GM23338 (cell line): ENCODE results near the gene CFH. TPM values are rescaled to one million over a fixed set of nuclear protein-coding genes. Genes with fewer than 3 reads are reported as not detected.
A peak's percentile ranks its signal among the peaks of the same experiment; 100 is the strongest.
"Not testable (repeated sequence)": the region's sequence is repeated elsewhere in the genome, so short reads cannot be mapped to it uniquely, and the experiment has no call there.

Experiments
- ATAC-seq: fragments of 200-7000 bp; cut with Tn5 transposase; 3 replicates; pipeline ENCODE4 v1.9.1; 2020
- DNase-seq: peaks from one replicate; pipeline ENCODE4 v3.0.0-alpha.2; 2015; ENCODE audit warnings: low spot score
- H2AFZ ChIP-seq: fragments of 200-600 bp; sonication (generic); 2 replicates; pipeline ENCODE4 v1.8.0; 2016; ENCODE audit warnings: antibody characterized with exemption, mild to moderate bottlenecking, moderate library complexity
- H3F3A ChIP-seq: fragments of 200-600 bp; sonication (generic); replicated peaks from 2 replicates; pipeline ENCODE4 v1.8.0; 2017; ENCODE audit warnings: antibody characterized with exemption, mixed run types, low read depth
- H3K27ac ChIP-seq: fragments of 200-600 bp; sonication (generic); 2 replicates; pipeline ENCODE4 v1.6.1; 2016; ENCODE audit warnings: low read depth
- H3K27me3 ChIP-seq: fragments of 200-600 bp; sonication (generic); 2 replicates; pipeline ENCODE4 v1.8.0; 2016; ENCODE audit warnings: mild to moderate bottlenecking, mixed run types, moderate library complexity; ENCODE audit not compliant: insufficient read depth
- H3K36me3 ChIP-seq: fragments of 200-600 bp; sonication (generic); 2 replicates; pipeline ENCODE4 v1.8.0; 2016; ENCODE audit warnings: mild to moderate bottlenecking; ENCODE audit not compliant: insufficient read depth
- H3K4me1 ChIP-seq: fragments of 200-600 bp; sonication (generic); 2 replicates; pipeline ENCODE4 v1.8.0; 2016; ENCODE audit warnings: mild to moderate bottlenecking, moderate library complexity; ENCODE audit not compliant: insufficient read depth
- H3K4me2 ChIP-seq: fragments of 200-600 bp; sonication (generic); 2 replicates; pipeline ENCODE4 v1.7.1; 2017; ENCODE audit warnings: mixed run types
- H3K4me3 ChIP-seq: fragments of 200-600 bp; sonication (generic); 2 replicates; pipeline ENCODE4 v1.6.1; 2016; ENCODE audit warnings: mixed run types
- H3K79me2 ChIP-seq: fragments of 200-600 bp; sonication (generic); replicated peaks from 2 replicates; pipeline ENCODE4 v1.8.0; 2017; ENCODE audit warnings: mild to moderate bottlenecking; ENCODE audit not compliant: insufficient read depth
- H3K9me2 ChIP-seq: fragments of 200-600 bp; sonication (generic); 2 replicates; pipeline ENCODE4 v1.8.0; 2017; ENCODE audit not compliant: insufficient read depth
- H4K20me1 ChIP-seq: fragments of 200-600 bp; sonication (generic); replicated peaks from 2 replicates; pipeline ENCODE4 v1.8.0; 2017; ENCODE audit warnings: mild to moderate bottlenecking; ENCODE audit not compliant: insufficient read depth
- H3K27ac Mint-ChIP-seq: 2 replicates; pipeline ENCODE4 v1.8.0; 2020; ENCODE audit warnings: inconsistent platforms, mild to moderate bottlenecking, moderate library complexity, mixed read lengths
- H3K27me3 Mint-ChIP-seq: 3 replicates; pipeline ENCODE4 v1.8.0; 2022; ENCODE audit warnings: low read depth, mild to moderate bottlenecking, moderate library complexity, mixed read lengths, inconsistent platforms; ENCODE audit not compliant: insufficient read depth, poor library complexity
- H3K36me3 Mint-ChIP-seq: 3 replicates; pipeline ENCODE4 v1.8.0; 2021; ENCODE audit warnings: low read depth, mild to moderate bottlenecking, inconsistent platforms, moderate library complexity, mixed read lengths
- H3K4me1 Mint-ChIP-seq: 3 replicates; pipeline ENCODE4 v1.8.0; 2020; ENCODE audit warnings: mild to moderate bottlenecking, inconsistent platforms, mixed read lengths
- H3K4me3 Mint-ChIP-seq: 3 replicates; pipeline ENCODE4 v1.8.0; 2021; ENCODE audit warnings: moderate library complexity, mild to moderate bottlenecking, inconsistent platforms, mixed read lengths
- H3K9me3 Mint-ChIP-seq: 3 replicates; pipeline ENCODE4 v1.8.0; 2020; ENCODE audit warnings: moderate library complexity, mild to moderate bottlenecking, inconsistent platforms, mixed read lengths
- CREB1 ChIP-seq: fragments of 250-450 bp; sonication (Bioruptor Pico); IDR thresholded peaks from 2 replicates; pipeline ENCODE4 v1.5.0; 2020; ENCODE audit warnings: low read depth, mild to moderate bottlenecking, moderate library complexity
- EZH2phosphoT487 ChIP-seq: fragments of 200-600 bp; sonication (generic); IDR thresholded peaks from one replicate; pipeline ENCODE4 v1.8.1; 2018; ENCODE audit warnings: antibody characterized with exemption; ENCODE audit not compliant: unreplicated experiment
- JUNB ChIP-seq: IDR thresholded peaks from one replicate; pipeline ENCODE4 v1.6.1; 2016; ENCODE audit warnings: antibody characterized with exemption; ENCODE audit not compliant: unreplicated experiment
- NANOG ChIP-seq: IDR thresholded peaks from 2 replicates; pipeline ENCODE4 v1.6.1; 2016; ENCODE audit warnings: antibody characterized with exemption, borderline replicate concordance
- STAT1 ChIP-seq: IDR thresholded peaks from one replicate; pipeline ENCODE4 v1.6.1; 2016; ENCODE audit warnings: antibody characterized with exemption; ENCODE audit not compliant: unreplicated experiment
- ZNF114 ChIP-seq: fragments of 250-450 bp; sonication (Bioruptor Pico); IDR thresholded peaks from 2 replicates; pipeline ENCODE4 v1.5.0; 2020; ENCODE audit warnings: mild to moderate bottlenecking, moderate library complexity
- ZNF331 ChIP-seq: fragments of 250-450 bp; sonication (Bioruptor Pico); IDR thresholded peaks from 2 replicates; pipeline ENCODE4 v1.5.0; 2020; ENCODE audit warnings: low read depth, mild to moderate bottlenecking, moderate library complexity
- polyA plus RNA-seq: library from polyadenylated mRNA; unstranded; fragments of >200 nt; fragmentation: Nextera tagmentation; extraction: Ambion mirVana; gene quantifications from 2 replicates; pipeline ENCODE4 v1.2.1, GENCODE V29; 2016
- total RNA-seq: library from RNA; depleted of rRNA; stranded (reverse); fragments of >200 nt; shearing (Covaris generic); gene quantifications from 2 replicates; pipeline ENCODE4 v1.2.3, GENCODE V29; 2014
- TF ChIP-seq, protein P1 (sequence below): IDR thresholded peaks from one replicate; pipeline ENCODE4 v1.6.1; 2018; ENCODE audit warnings: antibody characterized with exemption; ENCODE audit not compliant: unreplicated experiment
- TF ChIP-seq, protein P2 (sequence below): IDR thresholded peaks from 2 replicates; pipeline ENCODE4 v1.6.1; 2016; ENCODE audit warnings: antibody characterized with exemption

Gene CFH
- total and polyA plus RNA-seq, 2 experiments from 2014 or later = not detected

GRCh38 chr1:196701144-196701543 lies 49.3 kb downstream of the CFH start:
- H3K4me1 ChIP-seq = no peaks in the 10 kb centered on the region
- no peaks in the 10 kb centered on the region for H3K27me3 Mint-ChIP-seq
- no peak overlapping the region for H3K27ac Mint-ChIP-seq
- no peaks in the 10 kb centered on the region for H3K4me1 Mint-ChIP-seq
- H2AFZ ChIP-seq = no peak overlapping the region
- H3K36me3 ChIP-seq = no peaks in the 10 kb centered on the region
- DNase-seq = no peak
- no peaks in the 10 kb centered on the region for H4K20me1 ChIP-seq
- H3K27me3 ChIP-seq = no peaks in the 10 kb centered on the region
- H3F3A ChIP-seq = no peaks in the 10 kb centered on the region
- no peaks in the 10 kb centered on the region for H3K9me3 Mint-ChIP-seq
- no peaks in the 10 kb centered on the region for H3K79me2 ChIP-seq
- ATAC-seq = no peak
- no peaks in the 10 kb centered on the region for H3K36me3 Mint-ChIP-seq
- no peak overlapping the region for H3K4me2 ChIP-seq
- H3K4me3 ChIP-seq = no peak overlapping the region
- no peak for TF ChIP-seq CREB1
- peaks cover 5% of the 10 kb centered on the region; the same call in 1 of the 2 replicates for H3K9me2 ChIP-seq
- H3K27ac ChIP-seq = no peak overlapping the region
- no peak overlapping the region for H3K4me3 Mint-ChIP-seq

GRCh38 chr1:196709892-196710291 lies 58.0 kb downstream of the CFH start:
- not testable (repeated sequence) for ATAC-seq, H3K36me3 ChIP-seq, H3K4me3 Mint-ChIP-seq

DNA sequence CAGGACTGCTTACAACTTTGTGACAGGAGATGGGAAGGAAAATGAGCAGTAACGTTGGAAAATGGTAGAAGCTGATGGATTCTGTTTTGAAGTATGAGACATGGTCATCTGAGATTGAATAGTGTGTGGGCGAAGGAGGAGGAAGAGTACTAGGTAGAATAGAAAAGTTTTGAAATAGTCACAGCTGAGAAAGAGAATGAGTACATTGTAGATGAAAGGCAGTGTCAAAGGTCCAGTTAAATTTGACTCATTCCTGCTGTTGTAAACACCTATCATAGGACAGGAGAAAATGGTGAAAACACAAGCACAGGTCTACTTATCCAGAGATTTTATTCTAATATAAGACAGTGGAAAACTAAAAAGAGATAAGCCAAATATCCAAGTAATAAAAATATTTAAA lies 66.0 kb downstream of the CFH start:
- H3K27ac Mint-ChIP-seq = no peak overlapping the region
- Histone ChIP-seq H3K27ac (no peak overlapping the region), H3K79me2 (no peaks in the 10 kb centered on the region), H3K4me2 (no peak overlapping the region), H4K20me1 (no peaks in the 10 kb centered on the region), H3F3A (no peaks in the 10 kb centered on the region), H3K36me3 (no peaks in the 10 kb centered on the region), H3K4me1 (no peaks in the 10 kb centered on the region), H3K4me3 (no peak overlapping the region), H3K9me2 (no peaks in the 10 kb centered on the region), H3K27me3 (no peaks in the 10 kb centered on the region), H2AFZ (peak overlapping the region; percentile 75; the same call in 1 of the 2 replicates)
- DNase-seq (no peak), ATAC-seq (no peak)
- H3K27me3 Mint-ChIP-seq = no peaks in the 10 kb centered on the region
- no peaks in the 10 kb centered on the region for H3K9me3 Mint-ChIP-seq
- no peak overlapping the region for H3K4me3 Mint-ChIP-seq
- no peak for TF ChIP-seq JUNB
- TF ChIP-seq NANOG = no peak
- TF ChIP-seq, protein P1, sequence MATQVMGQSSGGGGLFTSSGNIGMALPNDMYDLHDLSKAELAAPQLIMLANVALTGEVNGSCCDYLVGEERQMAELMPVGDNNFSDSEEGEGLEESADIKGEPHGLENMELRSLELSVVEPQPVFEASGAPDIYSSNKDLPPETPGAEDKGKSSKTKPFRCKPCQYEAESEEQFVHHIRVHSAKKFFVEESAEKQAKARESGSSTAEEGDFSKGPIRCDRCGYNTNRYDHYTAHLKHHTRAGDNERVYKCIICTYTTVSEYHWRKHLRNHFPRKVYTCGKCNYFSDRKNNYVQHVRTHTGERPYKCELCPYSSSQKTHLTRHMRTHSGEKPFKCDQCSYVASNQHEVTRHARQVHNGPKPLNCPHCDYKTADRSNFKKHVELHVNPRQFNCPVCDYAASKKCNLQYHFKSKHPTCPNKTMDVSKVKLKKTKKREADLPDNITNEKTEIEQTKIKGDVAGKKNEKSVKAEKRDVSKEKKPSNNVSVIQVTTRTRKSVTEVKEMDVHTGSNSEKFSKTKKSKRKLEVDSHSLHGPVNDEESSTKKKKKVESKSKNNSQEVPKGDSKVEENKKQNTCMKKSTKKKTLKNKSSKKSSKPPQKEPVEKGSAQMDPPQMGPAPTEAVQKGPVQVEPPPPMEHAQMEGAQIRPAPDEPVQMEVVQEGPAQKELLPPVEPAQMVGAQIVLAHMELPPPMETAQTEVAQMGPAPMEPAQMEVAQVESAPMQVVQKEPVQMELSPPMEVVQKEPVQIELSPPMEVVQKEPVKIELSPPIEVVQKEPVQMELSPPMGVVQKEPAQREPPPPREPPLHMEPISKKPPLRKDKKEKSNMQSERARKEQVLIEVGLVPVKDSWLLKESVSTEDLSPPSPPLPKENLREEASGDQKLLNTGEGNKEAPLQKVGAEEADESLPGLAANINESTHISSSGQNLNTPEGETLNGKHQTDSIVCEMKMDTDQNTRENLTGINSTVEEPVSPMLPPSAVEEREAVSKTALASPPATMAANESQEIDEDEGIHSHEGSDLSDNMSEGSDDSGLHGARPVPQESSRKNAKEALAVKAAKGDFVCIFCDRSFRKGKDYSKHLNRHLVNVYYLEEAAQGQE = no peak
- TF ChIP-seq, protein P2, sequence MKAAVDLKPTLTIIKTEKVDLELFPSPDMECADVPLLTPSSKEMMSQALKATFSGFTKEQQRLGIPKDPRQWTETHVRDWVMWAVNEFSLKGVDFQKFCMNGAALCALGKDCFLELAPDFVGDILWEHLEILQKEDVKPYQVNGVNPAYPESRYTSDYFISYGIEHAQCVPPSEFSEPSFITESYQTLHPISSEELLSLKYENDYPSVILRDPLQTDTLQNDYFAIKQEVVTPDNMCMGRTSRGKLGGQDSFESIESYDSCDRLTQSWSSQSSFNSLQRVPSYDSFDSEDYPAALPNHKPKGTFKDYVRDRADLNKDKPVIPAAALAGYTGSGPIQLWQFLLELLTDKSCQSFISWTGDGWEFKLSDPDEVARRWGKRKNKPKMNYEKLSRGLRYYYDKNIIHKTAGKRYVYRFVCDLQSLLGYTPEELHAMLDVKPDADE = no peak
- TF ChIP-seq EZH2phosphoT487 = no peak
- TF ChIP-seq ZNF114 (CRISPR knock-in tag) = no peak
- no peak for TF ChIP-seq STAT1
- no peak for TF ChIP-seq ZNF331
- no peaks in the 10 kb centered on the region for H3K4me1 Mint-ChIP-seq
- no peaks in the 10 kb centered on the region for H3K36me3 Mint-ChIP-seq

More at GRCh38 chr1:196709892-196710291, 58.0 kb downstream of the CFH start:
- H3K27me3 ChIP-seq, H3K27ac ChIP-seq, H3K4me2 ChIP-seq, H3K4me3 ChIP-seq, H3K9me2 ChIP-seq, H3K27ac Mint-ChIP-seq, H3K36me3 Mint-ChIP-seq, H3K79me2 ChIP-seq, H4K20me1 ChIP-seq, H3F3A ChIP-seq, DNase-seq, H3K4me1 Mint-ChIP-seq, H3K9me3 Mint-ChIP-seq, H3K27me3 Mint-ChIP-seq, H3K4me1 ChIP-seq, H2AFZ ChIP-seq: not testable (repeated sequence)
